ENCODE measurements around the gene RASL11A.
"Not testable (repeated sequence)": the region's sequence is repeated elsewhere in the genome, so short reads cannot be mapped to it uniquely, and the experiment has no call there.

Gene RASL11A, protein sequence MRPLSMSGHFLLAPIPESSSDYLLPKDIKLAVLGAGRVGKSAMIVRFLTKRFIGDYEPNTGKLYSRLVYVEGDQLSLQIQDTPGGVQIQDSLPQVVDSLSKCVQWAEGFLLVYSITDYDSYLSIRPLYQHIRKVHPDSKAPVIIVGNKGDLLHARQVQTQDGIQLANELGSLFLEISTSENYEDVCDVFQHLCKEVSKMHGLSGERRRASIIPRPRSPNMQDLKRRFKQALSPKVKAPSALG

DNA sequence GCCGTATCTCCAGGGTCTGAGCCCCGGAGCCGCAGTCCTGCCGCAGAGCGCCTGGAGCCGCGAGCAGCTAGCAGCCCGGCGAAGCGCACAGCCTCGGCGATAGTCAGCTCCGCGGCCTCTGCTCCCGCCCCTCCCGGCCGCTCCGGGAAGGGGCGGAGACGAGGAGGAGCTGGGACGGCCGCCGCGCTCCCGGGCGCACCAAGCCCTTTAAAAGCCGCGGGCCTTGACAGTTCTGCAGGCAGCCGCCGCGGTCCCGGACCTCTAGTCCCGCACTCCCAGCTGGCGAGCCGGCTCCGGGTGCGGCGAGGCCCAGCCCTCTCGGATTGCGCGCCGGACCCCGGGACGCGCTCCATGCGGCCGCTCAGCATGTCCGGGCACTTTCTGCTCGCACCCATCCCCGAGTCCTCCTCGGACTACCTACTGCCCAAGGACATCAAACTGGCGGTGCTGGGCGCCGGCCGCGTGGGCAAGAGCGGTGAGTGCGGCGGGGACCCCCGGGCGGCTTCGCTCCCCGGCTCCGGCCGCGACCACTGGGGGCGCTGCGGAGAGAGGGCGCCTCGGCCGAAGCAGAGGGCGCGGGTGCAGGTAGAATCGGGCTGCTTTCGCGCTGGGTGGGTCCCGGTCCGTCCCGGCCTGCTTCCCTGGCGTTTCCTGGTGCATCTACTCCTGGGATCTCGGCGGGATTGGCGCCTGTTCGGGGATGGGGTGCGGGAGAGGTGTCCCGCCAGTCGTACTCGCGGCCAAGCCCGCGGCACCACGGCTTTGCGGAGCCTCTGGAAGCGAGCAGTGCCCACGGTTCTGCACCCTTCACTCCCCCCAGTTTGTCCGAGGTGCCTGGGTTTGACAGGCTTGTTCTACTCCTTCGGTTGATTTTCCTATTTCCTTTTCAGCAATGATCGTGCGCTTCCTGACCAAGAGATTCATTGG, at the start of gene RASL11A:
Gene RASL11A (plus strand): TSS at position 237 of the 927 bp plus-strand sequence. CDS start 115 bp downstream, at position 352.
- peak; percentile 46 for DNase-seq

DNA sequence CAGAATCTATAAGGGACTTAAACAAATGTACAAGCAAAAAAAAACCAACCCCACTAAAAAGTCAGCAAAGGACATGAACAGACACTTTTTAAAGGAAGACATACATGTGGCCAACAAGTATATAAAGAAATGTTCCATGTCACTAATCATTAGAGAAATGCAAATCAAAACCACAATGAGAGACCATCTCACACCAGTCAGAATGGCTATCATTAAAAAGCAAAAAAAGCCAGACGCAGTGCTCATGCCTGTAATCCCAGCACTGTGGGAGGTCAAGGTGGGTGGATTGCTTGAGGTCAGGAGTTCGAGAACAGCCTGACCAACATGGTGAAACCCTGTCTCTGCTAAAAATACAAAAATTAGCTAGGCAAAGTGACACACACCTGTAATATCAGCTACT, 48.5 kb upstream of the RASL11A start:
- not testable (repeated sequence) for DNase-seq

DNA sequence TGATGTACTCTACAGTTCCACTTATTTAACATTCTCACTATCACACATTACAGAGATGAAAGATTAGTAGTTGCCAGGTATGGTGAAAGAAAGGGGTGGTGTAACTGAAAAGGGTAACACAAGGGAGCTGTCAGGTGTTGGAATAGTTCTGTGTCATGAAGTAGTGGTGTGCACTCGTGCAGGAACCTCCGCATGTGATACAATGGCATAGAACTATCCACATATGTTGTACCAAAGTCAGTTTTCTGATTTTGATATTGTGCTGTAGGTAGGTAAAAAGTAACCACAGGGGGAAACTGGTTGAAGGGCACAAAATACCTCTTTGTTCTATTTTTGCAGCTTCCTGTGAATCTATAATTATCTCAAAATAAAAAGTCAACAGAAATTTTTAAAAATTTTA, 43.6 kb upstream of the RASL11A start:
- no peak for DNase-seq

DNA sequence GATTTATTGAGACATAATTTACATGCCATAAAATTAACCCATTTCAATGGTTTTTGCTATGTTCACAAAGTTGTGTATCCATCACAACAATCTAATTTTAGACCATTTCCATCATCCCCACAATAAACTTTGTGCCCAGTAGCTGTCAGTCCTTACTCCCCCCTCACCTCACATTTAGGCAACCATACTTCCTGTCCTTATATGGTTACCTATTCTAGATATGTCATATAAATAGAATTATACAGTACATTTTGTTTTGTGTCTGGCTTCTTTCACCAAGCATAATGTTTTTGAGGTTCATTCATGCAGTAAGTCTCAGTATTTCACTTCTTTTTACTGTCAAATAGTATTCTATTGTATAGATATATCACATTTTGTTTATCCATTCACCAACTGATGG, 42.5 kb upstream of the RASL11A start:
- no peak for DNase-seq

DNA sequence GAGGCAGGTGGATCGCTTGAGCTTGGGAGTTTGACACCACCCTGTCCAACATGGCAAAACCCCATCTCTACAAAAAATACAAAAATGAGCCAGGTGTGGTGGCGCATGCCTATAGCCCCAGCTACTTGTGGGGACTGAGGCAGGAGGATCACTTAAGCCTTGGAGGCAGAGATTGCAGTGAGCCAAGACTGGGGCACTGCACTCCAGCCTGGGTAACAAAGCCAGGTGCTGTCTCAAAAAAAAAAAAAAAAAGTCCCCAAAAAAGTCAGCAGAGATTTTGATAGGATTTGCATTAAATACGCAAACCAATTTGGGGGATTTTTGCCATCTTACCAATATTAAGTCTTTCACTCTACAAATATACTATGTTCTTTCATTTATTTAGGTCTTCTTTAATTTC, 41.0 kb upstream of the RASL11A start:
- DNase-seq: no peak

DNA sequence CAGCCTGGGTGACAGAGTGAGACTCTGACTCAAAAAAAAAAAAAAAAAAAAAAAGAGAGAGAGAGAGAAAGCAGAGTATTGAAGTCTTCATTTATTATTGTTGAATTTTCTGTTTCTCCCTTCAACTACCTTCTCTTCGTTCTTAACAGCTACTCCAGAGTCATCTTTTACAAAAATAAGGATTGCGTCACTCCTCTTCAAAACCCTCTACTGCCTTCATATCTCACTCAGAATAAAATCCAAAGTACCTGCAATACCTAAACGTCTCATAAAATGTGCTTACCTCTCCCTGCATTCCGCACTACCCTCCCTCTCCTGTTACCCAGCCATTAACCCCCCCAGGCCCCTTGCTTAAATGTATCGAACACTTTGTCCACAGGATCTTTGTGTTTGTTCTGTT, 36.7 kb upstream of the RASL11A start:
- DNase-seq: no peak

DNA sequence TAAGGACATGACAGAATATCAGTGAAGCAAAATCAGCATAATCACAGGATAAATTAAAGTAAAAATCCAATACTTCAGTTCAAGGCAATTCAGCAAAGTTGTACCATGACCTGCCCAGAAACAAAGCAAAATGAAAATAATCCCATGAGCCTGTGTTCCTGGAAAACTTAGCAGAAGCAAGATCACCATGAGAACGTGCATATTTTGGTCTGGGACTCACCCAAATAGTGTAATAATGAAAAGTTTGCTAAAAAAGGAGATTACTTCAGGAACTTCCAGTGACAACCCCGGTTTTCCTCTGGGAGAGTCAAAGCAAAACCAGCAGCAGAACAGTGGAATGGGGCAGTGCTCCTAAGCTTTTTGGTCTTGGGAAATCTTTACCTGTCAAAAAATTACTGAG, 34.2 kb upstream of the RASL11A start:
- no peak for DNase-seq

DNA sequence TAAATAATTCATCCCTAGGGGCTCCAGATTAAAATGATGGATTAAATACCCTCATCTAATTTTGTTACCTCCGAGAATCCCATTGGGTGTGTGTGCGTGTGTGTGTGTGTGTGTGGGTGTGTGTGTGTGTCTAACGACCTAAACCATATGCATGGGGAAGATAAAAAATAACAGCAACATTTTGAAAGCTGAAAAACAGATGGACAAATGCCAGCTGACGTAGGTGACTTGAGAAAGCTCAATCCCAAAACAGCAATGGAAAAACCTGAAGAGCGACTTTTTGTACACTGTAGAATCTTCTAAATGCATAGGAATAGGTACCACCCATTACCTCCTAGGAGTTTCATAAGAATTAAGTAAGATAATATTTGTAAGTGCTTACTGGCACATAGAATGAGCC, 27.9 kb upstream of the RASL11A start:
- DNase-seq: no peak

DNA sequence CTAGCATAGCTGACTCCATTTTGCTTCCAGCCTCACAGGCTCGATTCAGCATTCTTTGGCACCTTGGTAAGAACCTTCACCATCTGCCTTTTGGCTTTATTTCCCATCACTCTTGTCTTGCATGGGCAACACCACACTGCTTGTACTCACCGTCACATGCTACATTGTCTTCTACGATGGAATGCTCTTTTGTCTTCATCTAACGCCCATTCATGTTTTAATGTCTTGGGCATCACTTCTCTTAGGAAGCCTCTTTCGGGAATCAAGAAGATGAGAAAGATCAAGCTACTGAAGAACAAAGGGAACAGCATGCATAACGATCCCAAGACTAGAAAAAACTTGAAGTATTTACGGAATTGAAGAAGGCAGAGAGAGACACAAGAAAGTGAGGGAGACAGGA, 25.0 kb upstream of the RASL11A start:
- DNase-seq: no peak

DNA sequence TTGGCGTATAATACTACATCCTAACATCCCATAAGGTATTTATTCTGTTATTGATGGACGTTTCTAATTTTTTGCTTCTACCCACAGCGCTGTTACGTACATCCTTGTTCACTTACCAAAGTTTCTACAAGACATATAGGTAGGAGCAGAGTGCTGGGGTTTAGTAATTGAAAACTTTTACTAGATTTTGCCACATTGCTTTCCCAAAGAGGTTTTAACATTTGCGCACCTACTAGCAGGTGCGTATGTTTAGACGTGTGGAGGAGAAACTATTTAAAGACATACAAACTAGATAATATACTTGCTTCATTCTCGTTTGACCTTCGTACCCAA, 19.8 kb upstream of the RASL11A start:
- no peak for DNase-seq

DNA sequence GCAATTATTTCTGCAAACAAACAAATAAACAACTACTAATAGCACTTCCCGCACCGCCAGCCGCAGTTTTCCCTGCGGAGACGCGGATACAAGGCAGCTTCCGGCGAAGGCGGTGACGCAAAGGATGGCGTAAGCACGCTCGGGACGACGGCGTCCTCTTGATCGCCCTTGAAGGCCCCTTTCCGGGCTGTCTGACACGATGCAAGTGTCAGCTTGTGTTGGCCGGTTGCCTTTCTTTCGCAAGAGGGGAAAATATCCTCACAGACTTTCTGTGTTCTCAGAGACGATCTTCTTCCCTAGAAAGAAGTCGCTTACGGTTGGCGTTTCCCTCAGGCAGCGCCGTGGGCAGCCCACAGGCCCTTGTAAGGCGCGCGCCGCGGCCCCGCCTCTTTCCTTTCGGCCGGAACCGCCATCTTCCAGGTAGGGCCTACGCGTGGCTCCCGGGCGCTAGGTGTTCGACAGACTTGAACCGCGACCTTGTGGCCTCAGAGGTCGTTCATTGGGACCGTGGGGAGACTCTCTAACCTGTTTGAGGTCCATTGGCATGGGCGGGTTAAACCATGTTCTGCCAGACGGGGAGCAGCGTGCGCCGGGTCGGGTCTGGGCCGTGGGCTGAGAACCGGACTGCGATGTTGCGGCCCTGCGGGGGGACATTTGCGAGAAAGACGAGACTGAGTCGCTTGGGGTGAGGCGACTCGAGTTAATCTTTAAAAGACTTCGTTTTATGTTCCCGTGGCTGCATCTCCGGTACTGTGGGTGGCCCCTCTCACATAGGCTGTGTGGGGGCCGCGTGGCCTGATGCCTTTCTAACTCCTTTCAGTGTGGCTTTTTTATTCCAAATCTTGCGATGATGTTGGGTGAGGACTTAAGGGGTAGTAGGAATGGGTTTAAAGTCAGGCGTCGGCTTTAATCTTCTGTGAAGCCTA, 19.2 kb upstream of the RASL11A start, which contains the start of gene RPL21:
Gene RPL21 (plus strand): TSS at position 393 of the 926 bp plus-strand sequence. CDS start 2,219 bp downstream, outside the sequence.
- peak; percentile 74 for DNase-seq

DNA sequence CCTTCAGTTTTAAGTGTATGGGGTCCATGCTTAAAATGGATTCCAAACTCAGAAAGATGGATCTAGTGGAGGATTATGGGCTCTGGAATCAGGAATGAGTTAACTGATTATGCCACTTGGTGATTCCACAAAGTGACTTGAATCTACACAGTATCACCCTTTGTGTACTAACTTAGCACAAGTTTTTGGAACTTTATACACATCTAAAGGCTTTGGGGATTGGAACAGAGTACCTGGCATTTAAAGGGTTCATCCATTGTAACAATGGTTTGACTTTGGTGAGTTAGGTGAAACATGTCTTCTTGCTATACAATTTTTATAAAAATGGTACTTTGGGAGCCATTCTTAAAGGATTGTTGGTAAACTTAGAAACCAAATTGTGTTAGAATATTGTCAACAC, 18.2 kb upstream of the RASL11A start:
- no peak for DNase-seq

DNA sequence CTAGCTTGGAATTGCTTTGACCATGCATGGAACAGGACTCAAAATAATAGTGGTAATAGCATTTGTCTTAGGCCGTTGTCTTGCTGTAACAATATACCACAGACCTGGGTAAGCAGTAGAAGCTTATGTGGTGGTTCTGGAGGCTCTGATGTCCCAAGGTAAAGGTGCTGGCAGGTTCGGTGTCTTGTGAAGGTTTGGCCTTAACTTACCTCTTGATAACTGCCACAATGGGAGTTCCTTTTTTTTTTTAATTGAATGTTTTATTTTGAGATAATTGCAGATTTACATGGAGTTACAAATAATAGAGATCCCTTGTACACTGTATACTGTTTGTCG, 13.4 kb upstream of the RASL11A start:
- no peak for DNase-seq

DNA sequence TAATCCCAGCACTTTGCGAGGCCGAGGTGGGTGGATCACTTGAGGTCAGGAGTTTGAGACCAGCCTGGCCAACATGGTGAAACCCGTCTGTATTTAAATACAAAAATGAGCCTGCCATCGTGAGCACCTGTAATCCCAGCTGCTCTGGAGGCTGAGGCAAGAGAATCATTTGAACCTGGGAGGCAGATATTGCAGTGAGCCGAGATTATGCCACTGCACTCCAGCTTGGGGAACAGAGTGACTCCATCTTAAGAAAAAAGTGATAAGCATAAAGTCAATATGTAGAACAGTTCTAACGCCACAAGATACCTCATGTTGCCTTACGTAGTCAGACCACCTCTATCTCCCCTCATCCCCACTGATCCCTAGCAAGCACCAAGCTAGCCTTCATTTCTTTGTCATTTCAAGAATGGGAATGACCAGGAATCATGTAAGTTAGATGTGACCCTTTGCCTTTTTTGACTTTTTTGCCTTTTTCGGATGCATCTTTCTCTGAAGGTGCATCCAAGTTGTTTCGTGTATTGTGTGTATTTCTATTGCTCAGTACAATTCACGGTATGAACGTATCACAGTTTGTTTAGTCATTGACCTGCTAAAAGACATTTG, 12.9 kb upstream of the RASL11A start:
- no peak for DNase-seq

DNA sequence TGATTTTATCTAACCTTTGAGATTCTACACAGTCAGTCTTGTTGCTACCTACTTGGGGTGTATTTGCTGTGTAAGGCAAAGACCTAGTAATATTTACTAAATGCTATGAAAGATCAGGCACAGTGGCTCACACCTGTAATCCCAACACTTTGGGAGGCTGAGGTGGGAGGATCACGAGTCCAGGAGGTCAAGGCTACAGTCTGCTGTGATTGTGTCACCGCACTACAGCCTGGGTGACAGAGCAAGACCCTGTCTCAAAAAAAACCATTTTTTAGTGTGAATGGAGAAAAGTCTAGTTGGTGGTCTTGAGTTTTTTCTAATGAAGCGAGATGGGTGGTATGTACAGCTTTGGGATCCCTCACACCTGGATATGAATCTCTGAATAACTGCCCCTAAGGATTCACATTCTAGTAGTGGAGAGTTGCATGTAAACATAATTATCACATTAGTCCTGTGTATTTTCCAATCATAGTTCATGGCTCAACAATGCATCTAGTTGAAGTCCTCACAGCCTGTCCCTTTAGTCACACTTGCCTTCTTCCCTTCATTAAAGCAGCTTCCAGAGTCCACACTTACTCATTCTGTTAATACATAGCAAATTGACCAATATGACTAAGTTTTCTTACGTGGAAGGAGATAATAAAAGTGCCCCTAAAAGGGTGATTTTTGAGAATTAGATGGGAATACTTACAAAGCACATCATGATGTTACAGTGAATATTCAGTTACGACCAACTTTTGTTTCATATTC, 11.8 kb upstream of the RASL11A start:
- no peak for DNase-seq

DNA sequence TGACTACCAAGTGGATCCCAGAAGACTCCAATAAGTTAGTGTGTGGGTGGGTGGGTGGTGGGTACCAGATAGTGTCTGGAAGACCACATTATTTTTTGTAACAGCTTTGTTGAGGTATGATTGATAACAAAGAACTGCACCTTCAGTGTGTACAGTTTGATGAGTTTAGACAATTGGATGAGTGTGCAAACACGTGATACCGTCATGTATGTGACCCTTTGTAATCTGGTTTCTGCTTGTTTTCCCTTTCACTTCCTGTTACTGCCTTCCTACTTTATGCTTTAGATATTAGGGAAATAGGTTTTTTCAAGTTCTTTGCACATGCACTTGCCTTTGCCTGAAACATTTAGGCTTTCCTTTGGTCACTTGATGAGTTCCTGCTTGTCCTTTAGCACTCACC, 10.8 kb upstream of the RASL11A start:
- DNase-seq: no peak

DNA sequence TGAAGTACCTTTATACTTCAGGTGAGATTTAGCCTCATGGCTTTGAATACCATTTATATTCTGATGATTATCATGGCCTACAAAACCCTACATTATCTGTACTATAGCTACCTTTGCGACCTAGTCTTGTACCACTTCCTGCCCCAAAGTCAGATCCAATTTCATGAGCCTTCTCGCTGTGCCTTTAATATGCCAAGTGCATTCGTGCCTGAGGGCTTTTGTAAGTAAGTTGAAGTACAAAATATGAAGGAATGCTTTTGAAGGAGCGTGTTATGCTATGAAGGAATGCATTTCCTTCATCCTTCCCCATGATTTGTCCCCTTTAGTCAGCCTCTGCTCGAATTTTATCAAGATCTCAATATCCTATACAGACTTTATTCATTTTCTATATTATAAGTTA, 9.2 kb upstream of the RASL11A start:
- no peak for DNase-seq

DNA sequence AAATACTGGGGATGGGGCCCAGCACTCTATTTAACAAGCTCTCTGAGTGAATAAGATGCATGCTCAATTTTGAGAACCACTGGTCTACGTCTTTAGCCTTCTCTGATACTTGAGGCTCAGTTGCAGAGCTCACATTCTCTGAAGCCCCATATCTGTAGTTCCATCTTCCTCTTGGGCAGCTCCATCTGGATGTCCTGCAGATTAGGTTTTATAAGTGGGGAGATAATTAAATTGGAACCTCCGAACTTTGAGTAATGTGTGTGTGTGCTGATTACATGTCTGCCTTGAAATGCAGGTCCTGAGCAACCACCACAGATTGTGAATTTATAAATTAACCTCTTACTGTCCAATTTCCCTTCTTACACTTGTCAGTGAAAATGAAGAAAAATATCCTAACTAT, 7.2 kb upstream of the RASL11A start:
- DNase-seq: no peak

DNA sequence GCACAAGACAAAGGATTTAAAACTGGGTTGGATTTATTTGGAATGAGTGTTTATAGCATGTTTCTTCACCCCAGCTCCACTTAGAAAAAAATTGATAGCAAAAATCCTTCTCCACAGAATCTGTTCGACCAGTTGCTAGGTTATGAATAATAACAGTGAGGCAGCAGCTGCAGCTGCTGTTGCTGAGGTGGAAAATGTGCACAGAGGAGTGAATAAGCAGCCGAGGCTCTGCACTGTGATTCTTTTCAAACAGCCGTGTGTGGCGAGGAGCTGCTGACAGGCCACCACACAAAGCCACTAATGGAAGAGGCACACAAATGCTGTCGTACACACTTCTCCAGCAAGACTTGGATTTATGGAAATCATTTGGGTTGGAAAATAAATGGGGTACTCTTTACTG, 6.4 kb upstream of the RASL11A start:
- no peak for DNase-seq

DNA sequence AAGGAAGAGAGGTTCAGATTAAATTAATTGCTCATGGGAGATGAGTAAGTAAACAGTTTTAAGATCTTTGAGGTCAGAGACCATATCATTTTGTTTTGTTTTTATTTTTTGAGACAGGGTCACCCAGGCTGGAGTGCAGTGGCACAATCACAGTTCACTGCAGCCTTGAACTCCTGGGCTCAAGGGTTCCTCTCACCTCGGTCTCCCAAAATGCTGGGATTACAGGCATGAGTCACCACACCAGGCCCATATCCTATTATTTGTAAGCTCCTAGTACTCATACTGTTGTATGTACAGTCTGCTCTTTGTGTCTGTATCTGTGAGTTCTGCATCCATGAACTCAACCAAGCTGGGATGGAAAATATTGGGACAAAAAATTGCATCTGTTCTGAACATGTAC, 6.0 kb upstream of the RASL11A start:
- DNase-seq: no peak

DNA sequence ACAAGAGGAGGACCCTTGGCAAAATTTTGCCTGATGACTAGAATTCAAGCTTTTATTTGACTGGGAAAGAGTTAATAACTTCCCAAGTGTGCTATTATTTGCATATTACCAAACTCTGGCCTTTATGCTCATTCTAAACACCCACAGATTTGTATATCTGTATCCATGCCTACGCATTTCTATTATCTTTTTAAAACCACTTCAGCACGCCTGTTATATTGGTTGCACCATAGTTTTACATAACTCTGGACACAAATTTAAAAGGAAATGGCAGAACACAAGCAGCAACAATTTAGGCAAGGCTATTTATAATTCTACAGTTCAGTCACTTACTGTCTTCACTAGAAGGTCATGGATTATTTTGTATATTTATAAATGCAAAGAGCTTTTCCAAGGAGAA, 3.7 kb upstream of the RASL11A start:
- no peak for DNase-seq

DNA sequence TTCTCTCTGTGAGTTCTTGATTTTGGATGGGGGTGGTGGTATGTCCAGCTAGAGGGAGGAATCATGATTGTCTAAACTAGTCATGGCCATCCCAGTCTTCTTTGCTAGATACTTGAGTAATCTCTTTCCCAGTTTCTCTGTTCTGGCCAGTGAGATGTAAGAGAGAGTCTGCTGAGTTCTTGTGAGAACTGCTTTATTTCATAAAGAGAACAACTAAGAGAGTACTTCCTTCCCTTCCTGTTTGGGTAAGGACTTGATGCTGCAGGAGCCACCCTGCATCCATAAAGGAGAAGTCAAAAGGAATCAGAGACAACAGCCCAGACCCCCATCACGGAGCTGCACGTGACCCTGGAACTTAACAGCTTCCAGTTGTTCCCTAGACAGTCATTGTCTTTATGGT, 3.0 kb upstream of the RASL11A start:
- no peak for DNase-seq
